B cell (primary cell): Measurements from ENCODE around the gene DCUN1D5. TPM values are rescaled to one million over a fixed set of nuclear protein-coding genes. Genes with fewer than 3 reads are reported as not detected.

Experiments
- ATAC-seq: fragments of 200-7000 bp; cut with Tn5 transposase; one replicate; pipeline ENCODE4 v1.10.0; 2021; ENCODE audit warnings: low read depth, mild to moderate bottlenecking, moderate number of reproducible peaks, moderate library complexity
- CTCF ChIA-PET: fragments of 350-600 bp; sonication (Branson Sonifier 250); formaldehyde crosslinking; loops from one replicate; lab custom pipeline; 2021; ENCODE audit warnings: antibody characterized with exemption, inconsistent platforms; lab: Charles Lee
- POLR2A ChIA-PET: fragments of 350-600 bp; sonication (Branson Sonifier 250); formaldehyde crosslinking; loops from one replicate; lab custom pipeline; 2021; ENCODE audit warnings: antibody characterized with exemption; lab: Charles Lee
- DNase-seq: peaks from one replicate; pipeline ENCODE4 v3.0.0; 2013
- H2AFZ ChIP-seq: 2 replicates; pipeline ENCODE4 v1.6.1; 2012; ENCODE audit warnings: mild to moderate bottlenecking, low read depth, low read length; ENCODE audit not compliant: insufficient read depth, poor library complexity, severe bottlenecking
- H3K27ac ChIP-seq, 2 donors: 1 replicate in 1 of 2; 2 replicates in 1 of 2; pipeline ENCODE4 v1.5.1; 2012 to 2013; ENCODE audit warnings: low read length in 2 of 2, mild to moderate bottlenecking in 2 of 2, moderate library complexity in 1 of 2
- H3K27me3 ChIP-seq, 4 experiments: fragments of 200-600 bp in 1 of 4; sonication (generic) in 1 of 4; replicated peaks in 1 of 4; 1 replicate in 2 of 4; 2 replicates in 2 of 4; pipeline versions ENCODE4 v1.6.1 to v1.7.0; 2013 to 2016; ENCODE audit warnings: low read length in 3 of 4, mild to moderate bottlenecking in 2 of 4, mixed read lengths in 1 of 4, moderate library complexity in 1 of 4; ENCODE audit not compliant: insufficient read depth in 4 of 4, control insufficient read depth in 3 of 4; ENCODE audit errors: control extremely low read depth in 1 of 4
- H3K36me3 ChIP-seq, 2 experiments: replicated peaks in 1 of 2; 1 replicate in 1 of 2; 2 replicates in 1 of 2; pipeline versions ENCODE4 v1.6.1 to v1.7.1; 2013; ENCODE audit warnings: low read length in 1 of 2; ENCODE audit not compliant: insufficient read depth in 2 of 2, control insufficient read depth in 1 of 2; ENCODE audit errors: control extremely low read depth in 1 of 2, extremely low read depth in 1 of 2
- H3K4me1 ChIP-seq, 2 donors: fragments of 200-600 bp in 1 of 2; sonication (generic) in 1 of 2; 1 replicate in 1 of 2; 2 replicates in 1 of 2; pipeline versions ENCODE4 v1.5.1 to v1.6.1; 2013 to 2017; ENCODE audit warnings: low read length in 2 of 2; ENCODE audit not compliant: control insufficient read depth in 2 of 2, insufficient read depth in 2 of 2
- H3K4me2 ChIP-seq: replicated peaks from 2 replicates; pipeline ENCODE3; 2012; ENCODE audit warnings: mild to moderate bottlenecking, low read depth, low read length; ENCODE audit not compliant: poor library complexity, severe bottlenecking
- H3K4me3 ChIP-seq, 5 experiments: fragments of 200-600 bp in 1 of 5; sonication (generic) in 1 of 5; 1 replicate in 3 of 5; 2 replicates in 2 of 5; pipeline versions ENCODE4 v1.5.1 to v1.7.0; 2011 to 2016; ENCODE audit warnings: low read length in 4 of 5, mild to moderate bottlenecking in 4 of 5, low read depth in 2 of 5, control low read depth in 1 of 5, moderate library complexity in 1 of 5; ENCODE audit not compliant: insufficient read depth in 1 of 5; ENCODE audit errors: control extremely low read depth in 1 of 5, extremely low read depth in 1 of 5
- H3K79me2 ChIP-seq: fragments of 200-600 bp; sonication (generic); one replicate; pipeline ENCODE4 v1.6.0; 2016; ENCODE audit warnings: low read length; ENCODE audit not compliant: control insufficient read depth, insufficient read depth
- H3K9ac ChIP-seq: fragments of 200-600 bp; sonication (generic); 2 replicates; pipeline ENCODE4 v1.6.1; 2017; ENCODE audit warnings: mild to moderate bottlenecking, low read length, moderate library complexity
- H3K9me3 ChIP-seq, 3 donors: one replicate each; pipeline versions ENCODE4 v1.6.1 to v1.7.1; 2013; ENCODE audit warnings: low read length in 2 of 3; ENCODE audit not compliant: control insufficient read depth in 2 of 3, insufficient read depth in 1 of 3; ENCODE audit errors: control extremely low read depth in 1 of 3
- H4K20me1 ChIP-seq: 2 replicates; pipeline ENCODE4 v1.6.0; 2012; ENCODE audit warnings: mild to moderate bottlenecking, low read length; ENCODE audit not compliant: insufficient read depth, control insufficient read depth, poor library complexity, severe bottlenecking
- H3K27ac Mint-ChIP-seq: one replicate; pipeline ENCODE4 v1.8.0; 2021; ENCODE audit warnings: mixed read lengths
- H3K27me3 Mint-ChIP-seq: one replicate; pipeline ENCODE4 v1.8.0; 2021; ENCODE audit warnings: mixed read lengths
- H3K4me1 Mint-ChIP-seq: one replicate; pipeline ENCODE4 v1.8.0; 2021; ENCODE audit warnings: mixed read lengths
- H3K4me3 Mint-ChIP-seq: one replicate; pipeline ENCODE4 v1.8.0; 2021; ENCODE audit warnings: mixed read lengths
- H3K9me3 Mint-ChIP-seq: one replicate; pipeline ENCODE4 v1.8.0; 2022; ENCODE audit warnings: mixed read lengths; ENCODE audit not compliant: insufficient read depth
- EZH2 ChIP-seq: IDR thresholded peaks from 2 replicates; pipeline ENCODE4 v1.6.1; 2012; ENCODE audit warnings: borderline replicate concordance, low read depth, mild to moderate bottlenecking, moderate library complexity, low read length; ENCODE audit not compliant: insufficient read depth, poor library complexity, severe bottlenecking
- WGBS: methylation state at CpG from one replicate; pipeline ENCODE4 v1.1.5; 2013; ENCODE audit warnings: missing lambda C conversion rate; ENCODE audit not compliant: insufficient coverage; 5-methylcytosine and 5-hydroxymethylcytosine counted together
- intact Hi-C: fragments of 100-400 bp; cut with micrococcal nuclease; formaldehyde crosslinking; loops from one replicate; pipeline ENCODE4 v1.10.0; 2022
- polyA plus RNA-seq: library from polyadenylated mRNA; depleted of rRNA; stranded (reverse); fragments of >200 nt; gene quantifications from 2 replicates; pipeline ENCODE4 v1.2.3, GENCODE V29; 2012
- total RNA-seq, 2 donors: library from RNA; stranded (reverse); fragments of 120-200 nt in 1 of 2; gene quantifications; 1 replicate in 1 of 2; 2 replicates in 1 of 2; pipeline versions ENCODE4 v1.2.3 to v1.2.4, GENCODE V29; 2013 to 2022
- TF ChIP-seq, protein P1 (sequence below): fragments of 200-600 bp; IDR thresholded peaks from one replicate; pipeline ENCODE4 v1.8.0; 2022; ENCODE audit warnings: antibody characterized with exemption, mild to moderate bottlenecking

DCUN1D5 gene
- total and polyA plus RNA-seq, 2 donors (not counting 1 experiment from before 2014, with no cell fraction given), result 11.9 to 14.2 TPM

DNA sequence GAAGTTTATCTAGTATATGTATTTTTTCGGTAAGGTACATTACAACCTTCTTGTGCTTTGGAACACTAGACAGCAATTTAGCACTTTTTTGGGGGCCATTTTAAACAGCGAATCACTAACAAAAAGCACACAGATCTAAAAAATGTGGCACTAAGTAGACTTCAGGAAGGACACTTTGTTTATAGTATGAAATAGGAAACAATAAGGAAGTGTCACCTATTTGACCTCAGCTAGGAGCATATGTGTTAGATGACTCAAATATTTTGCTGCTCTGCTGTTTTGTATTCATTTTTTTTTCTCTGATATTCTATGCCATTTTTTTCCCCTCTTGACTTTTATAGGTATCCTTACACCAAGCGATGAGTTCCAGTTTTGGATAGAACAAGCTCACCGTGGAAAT lies 22.9 kb upstream of the DCUN1D5 start:
- Mint-ChIP-seq H3K4me3 (no peak overlapping the region), H3K27me3 (no peaks in the 10 kb centered on the region), H3K9me3 (no peaks in the 10 kb centered on the region), H3K4me1 (peaks cover 2% of the 10 kb centered on the region), H3K27ac (no peak overlapping the region)
- H3K27me3 ChIP-seq, result no peaks in the 10 kb centered on the region
- no peak overlapping the region for H3K27ac ChIP-seq
- H3K36me3 ChIP-seq, result no peaks in the 10 kb centered on the region
- no peak for DNase-seq
- ChIA-PET POLR2A (no interaction called here), CTCF (no interaction called here)
- H3K4me1 ChIP-seq, result peaks cover 3 to 4% of the 10 kb centered on the region in 2 donors
- no peak overlapping the region for H3K4me3 ChIP-seq
- H3K9me3 ChIP-seq, result no peaks in the 10 kb centered on the region
- H3K9ac ChIP-seq, result no peak overlapping the region
- H2AFZ ChIP-seq, result no peak overlapping the region
- H3K4me2 ChIP-seq, result no peak overlapping the region
- no CpG with 5 or more reads among the region's 4 CpGs for WGBS
- intact Hi-C loops, result no loop called here
- no peak for TF ChIP-seq EZH2
- TF ChIP-seq, protein P1, sequence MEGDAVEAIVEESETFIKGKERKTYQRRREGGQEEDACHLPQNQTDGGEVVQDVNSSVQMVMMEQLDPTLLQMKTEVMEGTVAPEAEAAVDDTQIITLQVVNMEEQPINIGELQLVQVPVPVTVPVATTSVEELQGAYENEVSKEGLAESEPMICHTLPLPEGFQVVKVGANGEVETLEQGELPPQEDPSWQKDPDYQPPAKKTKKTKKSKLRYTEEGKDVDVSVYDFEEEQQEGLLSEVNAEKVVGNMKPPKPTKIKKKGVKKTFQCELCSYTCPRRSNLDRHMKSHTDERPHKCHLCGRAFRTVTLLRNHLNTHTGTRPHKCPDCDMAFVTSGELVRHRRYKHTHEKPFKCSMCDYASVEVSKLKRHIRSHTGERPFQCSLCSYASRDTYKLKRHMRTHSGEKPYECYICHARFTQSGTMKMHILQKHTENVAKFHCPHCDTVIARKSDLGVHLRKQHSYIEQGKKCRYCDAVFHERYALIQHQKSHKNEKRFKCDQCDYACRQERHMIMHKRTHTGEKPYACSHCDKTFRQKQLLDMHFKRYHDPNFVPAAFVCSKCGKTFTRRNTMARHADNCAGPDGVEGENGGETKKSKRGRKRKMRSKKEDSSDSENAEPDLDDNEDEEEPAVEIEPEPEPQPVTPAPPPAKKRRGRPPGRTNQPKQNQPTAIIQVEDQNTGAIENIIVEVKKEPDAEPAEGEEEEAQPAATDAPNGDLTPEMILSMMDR, result no peak
- H4K20me1 ChIP-seq, result no peaks in the 10 kb centered on the region
- ATAC-seq, result no peak
- H3K79me2 ChIP-seq, result no peaks in the 10 kb centered on the region

- Histone ChIP-seq H3K27ac (no peak overlapping the region), H3K36me3 (no peaks in the 10 kb centered on the region), H3K27me3 (no peaks in the 10 kb centered on the region), H3K4me2 (no peak overlapping the region), H3K4me1 (peaks cover 12 to 17% of the 10 kb centered on the region in 2 donors), H3K9ac (no peak overlapping the region), H3K79me2 (no peaks in the 10 kb centered on the region), H3K9me3 (no peaks in the 10 kb centered on the region), H2AFZ (peak overlapping the region; percentile 12), H4K20me1 (no peaks in the 10 kb centered on the region), H3K4me3 (no peak overlapping the region)
- Mint-ChIP-seq H3K4me1 (peaks cover 14% of the 10 kb centered on the region), H3K27me3 (no peaks in the 10 kb centered on the region), H3K4me3 (no peak overlapping the region), H3K9me3 (no peaks in the 10 kb centered on the region), H3K27ac (no peak overlapping the region)
- ChIA-PET CTCF (interaction anchor here (0.6 kb wide), 1 partner anchor 23 kb away, joined by 3 read pairs; no protein-coding TSS in a partner anchor), POLR2A (no interaction called here)
- 60% methylated on average over 1 of the region's 1 CpG for WGBS
- ATAC-seq, result no peak
- DNase-seq, result no peak
- TF ChIP-seq, protein P1, result no peak
- no peak for TF ChIP-seq EZH2
- intact Hi-C loops, result no loop called here
Observed at GRCh38 chr11:103112364-103112763, 20.4 kb upstream of the DCUN1D5 start.
